Measurements from ENCODE around the gene FBXW10B. TPM values are rescaled to one million over a fixed set of nuclear protein-coding genes. Genes with fewer than 3 reads are reported as not detected.

Gene FBXW10B
- total RNA-seq, 1 experiment from 2014 or later, result 1.2 TPM

DNA sequence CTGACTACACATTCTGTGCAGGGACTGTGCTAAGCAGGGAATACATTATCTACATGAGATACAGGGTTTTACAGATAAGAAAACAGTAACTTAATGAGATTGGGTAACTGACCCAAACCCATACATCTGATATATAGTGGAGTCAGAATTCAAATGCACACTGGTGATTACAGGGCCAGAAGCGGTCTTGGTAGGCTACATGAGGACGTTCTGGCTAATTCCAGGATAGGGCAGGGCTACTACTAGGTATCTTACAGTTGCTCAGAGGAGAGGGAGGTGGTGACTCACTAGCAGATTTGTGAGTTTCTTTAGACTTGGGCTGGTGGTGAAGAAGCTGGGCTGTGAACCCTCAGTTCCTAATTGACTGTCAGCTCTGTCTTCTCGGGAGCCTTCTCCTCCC, 43.2 kb upstream of the FBXW10B start:
- ATAC-seq (no peak), DNase-seq (ENCODE audit: low read depth, low spot score) (no peak)
- intact Hi-C loops (cut with micrococcal nuclease), result no loop called here
- Histone ChIP-seq H4K20me1 (ENCODE audit: insufficient read depth) (no peaks in the 10 kb centered on the region), H3K9me3 (ENCODE audit: control insufficient read depth in 1 of 2, insufficient read depth in 1 of 2, low read depth in 1 of 2, low read length in 2 of 2) (no peaks in the 10 kb centered on the region), H3K4me1 (ENCODE audit: control insufficient read depth in 1 of 2, insufficient read depth in 2 of 2, low read length in 2 of 2) (peaks cover 28 to 49% of the 10 kb centered on the region in 2 experiments), H3K79me2 (ENCODE audit: insufficient read depth, low read length) (no peaks in the 10 kb centered on the region), H3K4me2 (ENCODE audit: low read length) (no peak overlapping the region), H2AFZ (ENCODE audit: low read depth, low read length, poor library complexity, severe bottlenecking) (no peak overlapping the region), H3K27me3 (ENCODE audit: insufficient read depth, low read length) (no peaks in the 10 kb centered on the region), H3K36me3 (ENCODE audit: control insufficient read depth in 1 of 2, insufficient read depth in 2 of 2, low read length in 2 of 2) (peaks cover 2 to 7% of the 10 kb centered on the region in 2 experiments; a peak in 2 of 4 replicates), H3K9ac (ENCODE audit: low read length) (no peak overlapping the region), H3K4me3 (replicated peaks in 1 of 2; ENCODE audit: low read depth in 1 of 2, low read length in 2 of 2) (no peak overlapping the region), H3K9me2 (ENCODE audit: insufficient read depth) (no peaks in the 10 kb centered on the region), H3K27ac (ENCODE audit: low read depth, low read length) (no peak overlapping the region)
- no TSS peak for BruUV-seq (replicated peaks)
- TF ChIP-seq POLR2AphosphoS5 (IDR thresholded peaks at IDR 0.05; ENCODE audit: low read depth, low read length) (no peak), EGR1 (IDR thresholded peaks at IDR 0.05; ENCODE audit: low read depth) (no peak), RAD21 (IDR thresholded peaks at IDR 0.05; ENCODE audit: low read depth) (no peak), SRF (IDR thresholded peaks at IDR 0.05; ENCODE audit: low read depth) (no peak), ELF1 (IDR thresholded peaks at IDR 0.05; ENCODE audit: borderline replicate concordance, low read depth) (no peak), CBX3 (IDR thresholded peaks at IDR 0.05; ENCODE audit: low read depth) (no peak), ZNF274 (IDR thresholded peaks at IDR 0.05; ENCODE audit: low read depth, low read length) (no peak), JUND (IDR thresholded peaks at IDR 0.05) (no peak), TCF7L2 (IDR thresholded peaks at IDR 0.05; ENCODE audit: borderline replicate concordance, extremely low read depth, insufficient read depth, insufficient read length) (no peak), SIN3A (IDR thresholded peaks at IDR 0.05; ENCODE audit: low read depth) (no peak), CEBPB (IDR thresholded peaks at IDR 0.05; ENCODE audit: low read depth) (no peak), YY1 (IDR thresholded peaks at IDR 0.05; ENCODE audit: extremely low read depth, insufficient replicate concordance, low read depth, low read length) (no peak), POLR2A (IDR thresholded peaks at IDR 0.05; ENCODE audit: borderline replicate concordance, extremely low read depth, insufficient read depth, insufficient read length) (no peak), EZH2 (IDR thresholded peaks at IDR 0.05) (no peak), SP1 (IDR thresholded peaks at IDR 0.05; ENCODE audit: low read depth) (no peak), FOSL1 (IDR thresholded peaks at IDR 0.05; ENCODE audit: low read depth) (no peak)
- TF ChIP-seq, protein P1, sequence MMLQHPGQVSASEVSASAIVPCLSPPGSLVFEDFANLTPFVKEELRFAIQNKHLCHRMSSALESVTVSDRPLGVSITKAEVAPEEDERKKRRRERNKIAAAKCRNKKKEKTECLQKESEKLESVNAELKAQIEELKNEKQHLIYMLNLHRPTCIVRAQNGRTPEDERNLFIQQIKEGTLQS (IDR thresholded peaks at IDR 0.05), result no peak
- TF ChIP-seq, protein P2, sequence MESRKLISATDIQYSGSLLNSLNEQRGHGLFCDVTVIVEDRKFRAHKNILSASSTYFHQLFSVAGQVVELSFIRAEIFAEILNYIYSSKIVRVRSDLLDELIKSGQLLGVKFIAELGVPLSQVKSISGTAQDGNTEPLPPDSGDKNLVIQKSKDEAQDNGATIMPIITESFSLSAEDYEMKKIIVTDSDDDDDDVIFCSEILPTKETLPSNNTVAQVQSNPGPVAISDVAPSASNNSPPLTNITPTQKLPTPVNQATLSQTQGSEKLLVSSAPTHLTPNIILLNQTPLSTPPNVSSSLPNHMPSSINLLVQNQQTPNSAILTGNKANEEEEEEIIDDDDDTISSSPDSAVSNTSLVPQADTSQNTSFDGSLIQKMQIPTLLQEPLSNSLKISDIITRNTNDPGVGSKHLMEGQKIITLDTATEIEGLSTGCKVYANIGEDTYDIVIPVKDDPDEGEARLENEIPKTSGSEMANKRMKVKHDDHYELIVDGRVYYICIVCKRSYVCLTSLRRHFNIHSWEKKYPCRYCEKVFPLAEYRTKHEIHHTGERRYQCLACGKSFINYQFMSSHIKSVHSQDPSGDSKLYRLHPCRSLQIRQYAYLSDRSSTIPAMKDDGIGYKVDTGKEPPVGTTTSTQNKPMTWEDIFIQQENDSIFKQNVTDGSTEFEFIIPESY (IDR thresholded peaks at IDR 0.05; ENCODE audit: extremely low read depth, insufficient replicate concordance, low read length), result no peak
- TF ChIP-seq, protein P3, sequence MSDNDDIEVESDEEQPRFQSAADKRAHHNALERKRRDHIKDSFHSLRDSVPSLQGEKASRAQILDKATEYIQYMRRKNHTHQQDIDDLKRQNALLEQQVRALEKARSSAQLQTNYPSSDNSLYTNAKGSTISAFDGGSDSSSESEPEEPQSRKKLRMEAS (IDR thresholded peaks at IDR 0.05), result no peak
- TF ChIP-seq, protein P4, sequence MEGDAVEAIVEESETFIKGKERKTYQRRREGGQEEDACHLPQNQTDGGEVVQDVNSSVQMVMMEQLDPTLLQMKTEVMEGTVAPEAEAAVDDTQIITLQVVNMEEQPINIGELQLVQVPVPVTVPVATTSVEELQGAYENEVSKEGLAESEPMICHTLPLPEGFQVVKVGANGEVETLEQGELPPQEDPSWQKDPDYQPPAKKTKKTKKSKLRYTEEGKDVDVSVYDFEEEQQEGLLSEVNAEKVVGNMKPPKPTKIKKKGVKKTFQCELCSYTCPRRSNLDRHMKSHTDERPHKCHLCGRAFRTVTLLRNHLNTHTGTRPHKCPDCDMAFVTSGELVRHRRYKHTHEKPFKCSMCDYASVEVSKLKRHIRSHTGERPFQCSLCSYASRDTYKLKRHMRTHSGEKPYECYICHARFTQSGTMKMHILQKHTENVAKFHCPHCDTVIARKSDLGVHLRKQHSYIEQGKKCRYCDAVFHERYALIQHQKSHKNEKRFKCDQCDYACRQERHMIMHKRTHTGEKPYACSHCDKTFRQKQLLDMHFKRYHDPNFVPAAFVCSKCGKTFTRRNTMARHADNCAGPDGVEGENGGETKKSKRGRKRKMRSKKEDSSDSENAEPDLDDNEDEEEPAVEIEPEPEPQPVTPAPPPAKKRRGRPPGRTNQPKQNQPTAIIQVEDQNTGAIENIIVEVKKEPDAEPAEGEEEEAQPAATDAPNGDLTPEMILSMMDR (IDR thresholded peaks at IDR 0.05 in 2 of 3, conservative IDR thresholded peaks at IDR 0.05 in 1 of 3; ENCODE audit: borderline replicate concordance in 1 of 3, insufficient read depth in 1 of 3, low read depth in 2 of 3, low read length in 2 of 3), result no peak
- POLR2A ChIA-PET, result no interaction called here
- CTCF ChIA-PET, result no interaction called here
- RAD21 ChIA-PET (ENCODE audit: low non-redundant PET in 1 of 2, low total read pairs in 2 of 2, uncharacterized antibody in 2 of 2, unreplicated experiment in 2 of 2), result no interaction called here
